Activated naive CD4-positive, alpha-beta T cell treated with anti-CD3 and anti-CD28 coated beads for 36 hours (primary cell): Measurements from ENCODE around the gene CLSTN2. TPM values are rescaled to one million over a fixed set of nuclear protein-coding genes. Genes with fewer than 3 reads are reported as not detected.

Experiments
- CTCF ChIA-PET: fragments of 350-600 bp; sonication (Branson Sonifier 250); formaldehyde crosslinking; loops from one replicate; lab custom pipeline; 2021; ENCODE audit warnings: antibody characterized with exemption; lab: Charles Lee
- DNase-seq: peaks from one replicate; pipeline ENCODE4 v3.0.0-alpha.2; 2020
- H3K27ac Mint-ChIP-seq: one replicate; pipeline ENCODE4 v1.8.0; 2021; ENCODE audit warnings: mild to moderate bottlenecking, mixed read lengths
- H3K27me3 Mint-ChIP-seq: one replicate; pipeline ENCODE4 v1.8.0; 2021; ENCODE audit warnings: low read depth, mixed read lengths
- H3K36me3 Mint-ChIP-seq: one replicate; pipeline ENCODE4 v1.8.0; 2021; ENCODE audit warnings: low read depth, mixed read lengths
- H3K4me1 Mint-ChIP-seq: one replicate; pipeline ENCODE4 v1.8.0; 2021; ENCODE audit warnings: low read depth, mixed read lengths
- H3K4me3 Mint-ChIP-seq: one replicate; pipeline ENCODE4 v1.8.0; 2021; ENCODE audit warnings: mild to moderate bottlenecking, moderate library complexity, mixed read lengths
- H3K9me3 Mint-ChIP-seq: one replicate; pipeline ENCODE4 v1.8.0; 2021; ENCODE audit warnings: mixed read lengths
- intact Hi-C: fragments of 100-400 bp; cut with micrococcal nuclease; formaldehyde crosslinking; loops from one replicate; pipeline ENCODE4 v1.15.1; 2023
- total RNA-seq, 2 experiments: library from RNA; stranded (reverse); gene quantifications; one replicate each; pipeline ENCODE4 v1.2.3, GENCODE V29; 2021

The CLSTN2 gene
- total RNA-seq, 2 experiments from 2014 or later: not detected

DNA sequence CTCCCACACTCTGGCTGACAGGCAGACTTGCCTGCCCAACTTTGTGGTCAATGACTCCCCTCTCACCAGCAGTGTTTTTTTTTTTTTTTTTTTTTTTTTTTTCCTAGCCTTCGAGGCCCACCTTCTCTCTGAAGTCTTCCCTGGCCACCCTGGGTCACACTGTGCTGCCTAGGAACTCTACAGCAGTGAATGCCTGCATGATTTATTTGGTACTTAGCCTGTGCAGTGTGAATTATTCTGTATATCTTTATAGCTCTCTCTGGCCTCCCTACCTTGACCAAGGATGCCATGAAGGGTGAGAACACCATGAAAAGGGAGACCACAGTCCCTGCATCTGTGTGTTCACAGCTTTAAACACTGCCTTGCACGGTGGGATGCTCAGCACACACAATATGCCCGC lies 141.6 kb downstream of the CLSTN2 start:
- H3K27ac Mint-ChIP-seq: no peak overlapping the region
- peaks cover 2% of the 10 kb centered on the region for H3K27me3 Mint-ChIP-seq
- intact Hi-C loops: no loop called here
- no peak overlapping the region for H3K4me3 Mint-ChIP-seq
- no peak for DNase-seq
- CTCF ChIA-PET: no interaction called here
- no peaks in the 10 kb centered on the region for H3K36me3 Mint-ChIP-seq
- no peaks in the 10 kb centered on the region for H3K4me1 Mint-ChIP-seq
- H3K9me3 Mint-ChIP-seq: no peaks in the 10 kb centered on the region

DNA sequence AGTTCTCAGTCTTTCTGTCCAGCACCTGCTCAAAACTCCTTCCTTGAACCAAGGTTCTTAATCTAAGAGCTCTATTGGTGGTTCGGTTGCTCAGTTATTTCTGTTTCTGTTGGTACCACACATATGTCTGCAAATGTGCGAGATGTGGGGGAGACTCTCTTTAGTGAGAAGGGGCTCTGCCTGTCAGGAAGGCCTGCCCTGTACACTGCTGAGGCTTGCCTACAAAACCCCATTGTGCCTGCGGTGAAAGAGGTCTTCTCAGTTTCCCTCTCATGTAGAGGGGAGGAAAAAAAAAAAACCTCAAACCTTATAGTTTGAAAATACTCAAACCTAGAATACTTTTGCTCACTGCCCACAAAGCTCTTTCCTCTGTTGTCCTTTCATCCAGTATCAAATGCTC lies 142.4 kb downstream of the CLSTN2 start:
- Mint-ChIP-seq H3K36me3 (no peaks in the 10 kb centered on the region), H3K4me3 (no peak overlapping the region), H3K4me1 (no peaks in the 10 kb centered on the region), H3K27me3 (peaks cover 2% of the 10 kb centered on the region), H3K27ac (no peak overlapping the region), H3K9me3 (no peaks in the 10 kb centered on the region)
- DNase-seq: no peak
- intact Hi-C loops: no loop called here
- CTCF ChIA-PET: no interaction called here

DNA sequence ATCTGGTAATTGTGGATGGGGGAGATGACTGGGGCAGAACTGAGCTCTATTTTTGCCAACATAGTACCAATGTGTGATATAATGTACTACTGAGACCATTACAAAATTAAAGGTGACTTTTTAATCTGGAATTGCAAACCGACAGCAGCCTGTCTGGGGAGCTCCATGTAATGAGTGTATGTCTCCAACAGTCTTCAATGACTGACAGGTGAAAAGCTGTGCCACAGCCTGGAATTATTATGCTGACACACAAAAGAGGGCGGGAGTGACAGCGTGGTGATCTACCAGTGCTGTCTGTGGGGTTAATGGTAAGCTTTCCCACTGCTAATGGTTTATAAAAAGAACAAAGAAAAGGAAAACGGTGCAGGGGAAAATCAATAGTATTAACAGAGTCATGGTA lies 143.4 kb downstream of the CLSTN2 start:
- CTCF ChIA-PET: no interaction called here
- H3K36me3 Mint-ChIP-seq: no peaks in the 10 kb centered on the region
- H3K4me1 Mint-ChIP-seq: no peaks in the 10 kb centered on the region
- H3K27ac Mint-ChIP-seq: no peak overlapping the region
- DNase-seq: no peak
- no peaks in the 10 kb centered on the region for H3K9me3 Mint-ChIP-seq
- H3K4me3 Mint-ChIP-seq: no peak overlapping the region
- intact Hi-C loops: no loop called here
- peaks cover 2% of the 10 kb centered on the region for H3K27me3 Mint-ChIP-seq

DNA sequence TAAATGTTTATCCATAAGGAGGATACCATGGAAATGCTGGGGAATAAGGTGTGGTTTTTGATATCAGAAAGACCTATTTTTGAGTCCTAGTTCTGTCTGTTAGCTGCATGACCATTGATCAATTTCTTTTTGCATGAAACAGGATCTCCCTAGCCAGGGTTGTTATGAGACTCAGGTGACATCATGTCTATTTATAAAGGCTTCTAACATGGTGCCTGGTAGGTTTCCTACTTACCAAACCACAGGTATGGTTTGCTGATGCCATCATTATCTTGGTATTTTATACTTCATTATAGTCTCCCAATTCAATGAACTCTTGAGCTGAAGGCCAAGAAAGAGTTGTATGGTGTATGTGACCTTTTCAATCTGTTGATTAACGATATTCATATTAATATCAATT lies 144.0 kb downstream of the CLSTN2 start:
- CTCF ChIA-PET: no interaction called here
- intact Hi-C loops: no loop called here
- DNase-seq: no peak
- H3K9me3 Mint-ChIP-seq: no peaks in the 10 kb centered on the region
- H3K36me3 Mint-ChIP-seq: no peaks in the 10 kb centered on the region
- no peaks in the 10 kb centered on the region for H3K4me1 Mint-ChIP-seq
- peaks cover 2% of the 10 kb centered on the region for H3K27me3 Mint-ChIP-seq
- no peak overlapping the region for H3K27ac Mint-ChIP-seq
- no peak overlapping the region for H3K4me3 Mint-ChIP-seq

DNA sequence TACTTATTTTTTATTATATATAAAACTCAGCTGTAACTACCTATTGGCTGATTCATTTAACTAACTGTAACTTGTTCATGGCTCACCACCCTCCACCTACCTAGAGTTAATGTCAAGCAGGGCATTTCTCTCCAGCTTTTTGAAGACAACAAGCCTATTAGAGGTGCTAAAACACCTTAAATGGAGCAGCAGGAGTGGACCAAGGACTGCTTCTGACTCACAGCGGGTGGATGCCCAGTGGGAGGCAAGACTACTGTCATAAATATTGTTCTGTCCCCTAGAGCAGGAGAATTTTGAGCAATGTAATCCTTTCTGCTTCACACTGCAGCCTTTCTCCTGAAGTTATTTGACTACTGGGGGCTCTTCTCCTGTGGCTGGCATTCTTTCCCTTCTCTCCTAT lies 146.9 kb downstream of the CLSTN2 start:
- CTCF ChIA-PET: no interaction called here
- Mint-ChIP-seq H3K9me3 (no peaks in the 10 kb centered on the region), H3K36me3 (no peaks in the 10 kb centered on the region), H3K4me1 (no peaks in the 10 kb centered on the region), H3K27me3 (peaks cover 4% of the 10 kb centered on the region), H3K4me3 (no peak overlapping the region), H3K27ac (no peak overlapping the region)
- DNase-seq: no peak
- intact Hi-C loops: no loop called here

DNA sequence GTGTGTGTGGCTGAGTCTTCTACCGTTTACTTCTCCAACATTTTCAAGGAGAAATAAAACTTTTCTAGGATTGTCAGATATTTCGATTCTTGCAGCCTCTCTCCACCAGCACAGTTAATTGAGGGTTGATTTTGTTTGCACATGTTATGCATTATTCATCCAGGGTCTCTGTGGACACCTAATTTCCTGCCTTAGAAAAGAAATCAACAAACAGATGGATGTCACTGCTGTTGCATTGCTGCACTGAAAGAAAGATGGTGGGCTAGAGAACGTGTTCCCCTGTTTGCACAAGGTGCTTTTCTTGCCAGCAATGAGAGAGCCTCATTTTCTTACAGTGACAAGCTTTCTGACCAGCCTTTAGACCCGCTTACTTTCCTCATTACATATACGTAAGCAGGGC lies 150.0 kb downstream of the CLSTN2 start:
- Mint-ChIP-seq H3K27ac (no peak overlapping the region), H3K27me3 (peaks cover 1% of the 10 kb centered on the region), H3K4me3 (no peak overlapping the region), H3K36me3 (no peaks in the 10 kb centered on the region), H3K9me3 (no peaks in the 10 kb centered on the region), H3K4me1 (no peaks in the 10 kb centered on the region)
- intact Hi-C loops: no loop called here
- DNase-seq: no peak
- CTCF ChIA-PET: no interaction called here

DNA sequence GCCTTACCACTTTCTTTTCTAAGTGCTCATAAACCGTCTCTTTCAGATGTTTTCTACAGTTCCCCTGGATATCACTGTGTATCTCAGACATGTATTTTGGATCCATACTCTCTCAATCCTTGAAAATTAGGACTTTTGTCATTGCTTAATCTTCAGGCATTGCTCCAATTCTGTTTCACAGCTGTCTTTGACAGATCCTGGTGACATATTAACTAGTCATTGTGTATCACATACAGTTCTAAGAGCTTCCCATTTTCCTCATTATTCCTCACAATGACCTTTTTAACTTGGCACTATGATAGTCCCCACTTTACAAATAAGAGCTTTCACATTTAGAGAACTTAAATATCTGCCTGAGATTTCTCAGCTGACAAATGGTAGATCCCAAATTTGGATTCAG lies 151.7 kb downstream of the CLSTN2 start:
- H3K4me1 Mint-ChIP-seq: no peaks in the 10 kb centered on the region
- no peak overlapping the region for H3K27ac Mint-ChIP-seq
- peaks cover 1% of the 10 kb centered on the region for H3K27me3 Mint-ChIP-seq
- intact Hi-C loops: no loop called here
- no peak overlapping the region for H3K4me3 Mint-ChIP-seq
- no peak for DNase-seq
- H3K36me3 Mint-ChIP-seq: no peaks in the 10 kb centered on the region
- no peaks in the 10 kb centered on the region for H3K9me3 Mint-ChIP-seq
- CTCF ChIA-PET: no interaction called here

DNA sequence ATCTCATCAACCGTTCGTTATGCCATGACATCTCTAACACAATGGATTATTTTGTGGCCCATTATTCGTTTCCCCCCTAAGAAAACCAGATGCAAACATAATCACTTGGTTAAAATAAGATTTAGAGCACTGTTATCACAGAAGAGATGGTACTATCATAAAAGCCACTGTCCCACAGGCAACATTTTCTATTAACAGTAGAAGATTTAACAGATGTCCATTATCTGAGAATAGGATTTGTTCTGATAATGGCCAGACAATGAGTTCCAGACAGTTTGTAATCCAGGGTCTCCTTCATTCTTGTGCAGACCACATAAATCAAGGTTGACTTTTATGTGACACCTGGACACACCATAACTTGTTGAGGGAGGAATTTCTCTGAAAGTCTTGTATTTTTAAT lies 153.1 kb downstream of the CLSTN2 start:
- CTCF ChIA-PET: no interaction called here
- DNase-seq: no peak
- no peaks in the 10 kb centered on the region for H3K36me3 Mint-ChIP-seq
- peaks cover 2% of the 10 kb centered on the region for H3K27me3 Mint-ChIP-seq
- no peaks in the 10 kb centered on the region for H3K4me1 Mint-ChIP-seq
- no peak overlapping the region for H3K4me3 Mint-ChIP-seq
- no peaks in the 10 kb centered on the region for H3K9me3 Mint-ChIP-seq
- intact Hi-C loops: no loop called here
- H3K27ac Mint-ChIP-seq: no peak overlapping the region

DNA sequence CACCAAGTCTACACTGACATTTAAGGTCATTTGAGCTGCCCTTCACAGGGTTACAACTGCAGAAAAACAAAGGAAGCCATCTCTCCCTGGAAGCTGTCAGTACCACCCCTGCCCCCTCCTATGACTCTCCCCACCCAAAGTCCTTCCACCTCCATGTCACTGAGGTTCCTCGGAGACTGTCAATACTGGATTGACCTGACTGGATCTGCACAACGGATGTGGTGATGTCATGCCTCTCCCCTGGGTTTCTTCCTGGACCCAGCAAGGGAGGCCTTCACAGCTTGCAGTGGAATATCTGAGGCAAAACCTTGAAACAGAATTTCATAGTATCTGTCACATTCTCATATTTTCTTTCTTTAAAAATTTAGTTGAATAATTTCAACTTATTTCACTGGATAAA lies 153.5 kb downstream of the CLSTN2 start:
- H3K9me3 Mint-ChIP-seq: no peaks in the 10 kb centered on the region
- H3K27ac Mint-ChIP-seq: no peak overlapping the region
- no peaks in the 10 kb centered on the region for H3K4me1 Mint-ChIP-seq
- H3K36me3 Mint-ChIP-seq: no peaks in the 10 kb centered on the region
- no peak overlapping the region for H3K4me3 Mint-ChIP-seq
- intact Hi-C loops: no loop called here
- CTCF ChIA-PET: no interaction called here
- H3K27me3 Mint-ChIP-seq: peaks cover 6% of the 10 kb centered on the region
- no peak for DNase-seq

DNA sequence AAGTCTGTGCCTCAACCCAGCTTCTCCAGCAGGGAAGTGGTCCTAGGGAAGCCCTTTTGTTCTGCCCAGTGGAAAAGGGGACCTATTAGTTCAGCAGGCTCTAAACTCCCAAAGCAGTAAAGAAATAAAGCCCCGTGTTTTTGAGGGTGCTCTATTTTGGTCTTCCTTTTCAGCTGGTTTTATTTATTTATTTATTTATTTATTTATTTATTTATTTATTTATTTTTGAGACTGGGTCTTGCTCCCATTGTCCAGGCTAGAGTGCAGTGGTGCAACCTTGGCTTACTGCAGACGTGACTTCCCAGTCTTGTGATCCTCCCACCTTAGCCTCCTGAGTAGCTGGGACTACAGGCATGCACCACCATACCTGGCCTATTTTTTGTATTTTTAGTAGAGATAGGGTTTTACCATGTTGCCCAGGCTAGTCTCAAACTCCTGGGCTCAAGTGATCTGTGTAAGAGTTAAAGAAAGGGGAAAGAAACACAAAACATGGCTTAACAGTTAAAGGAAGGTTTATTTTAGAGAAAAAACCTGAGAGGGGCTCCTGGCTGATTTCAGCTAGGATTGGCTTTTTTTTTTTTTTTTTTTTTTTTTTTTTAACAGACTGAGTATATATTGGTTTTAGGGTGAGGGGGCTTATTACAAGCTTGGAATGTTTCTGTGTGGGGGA lies 154.6 kb downstream of the CLSTN2 start:
- CTCF ChIA-PET: no interaction called here

DNA sequence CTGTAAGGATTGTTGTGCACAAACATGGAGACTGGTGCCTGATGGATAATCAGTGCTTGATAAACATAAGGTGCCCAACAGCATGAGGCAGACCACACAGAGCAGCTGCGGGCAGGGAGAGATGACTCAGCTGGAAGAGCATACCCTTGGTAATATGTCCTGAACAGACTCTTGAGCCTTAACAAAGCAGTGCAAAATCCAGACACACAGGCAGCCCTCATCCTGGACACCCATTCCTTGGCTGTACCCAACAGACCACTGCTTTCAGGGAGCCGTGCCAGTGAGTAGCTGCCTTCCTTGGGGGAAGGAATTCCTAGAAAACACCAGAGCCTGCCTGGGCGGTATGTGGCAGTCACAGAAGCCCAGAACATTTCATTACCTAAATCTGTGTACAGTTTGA lies 156.2 kb downstream of the CLSTN2 start:
- CTCF ChIA-PET: no interaction called here
- intact Hi-C loops: no loop called here

More for the DNA sequence above, 154.6 kb downstream of the CLSTN2 start:
- Mint-ChIP-seq H3K4me1 (no peaks in the 10 kb centered on the region), H3K27ac (no peak overlapping the region), H3K27me3 (peaks cover 6% of the 10 kb centered on the region), H3K4me3 (no peak overlapping the region), H3K36me3 (no peaks in the 10 kb centered on the region), H3K9me3 (no peaks in the 10 kb centered on the region)
- intact Hi-C loops: no loop called here
- no peak for DNase-seq

DNA sequence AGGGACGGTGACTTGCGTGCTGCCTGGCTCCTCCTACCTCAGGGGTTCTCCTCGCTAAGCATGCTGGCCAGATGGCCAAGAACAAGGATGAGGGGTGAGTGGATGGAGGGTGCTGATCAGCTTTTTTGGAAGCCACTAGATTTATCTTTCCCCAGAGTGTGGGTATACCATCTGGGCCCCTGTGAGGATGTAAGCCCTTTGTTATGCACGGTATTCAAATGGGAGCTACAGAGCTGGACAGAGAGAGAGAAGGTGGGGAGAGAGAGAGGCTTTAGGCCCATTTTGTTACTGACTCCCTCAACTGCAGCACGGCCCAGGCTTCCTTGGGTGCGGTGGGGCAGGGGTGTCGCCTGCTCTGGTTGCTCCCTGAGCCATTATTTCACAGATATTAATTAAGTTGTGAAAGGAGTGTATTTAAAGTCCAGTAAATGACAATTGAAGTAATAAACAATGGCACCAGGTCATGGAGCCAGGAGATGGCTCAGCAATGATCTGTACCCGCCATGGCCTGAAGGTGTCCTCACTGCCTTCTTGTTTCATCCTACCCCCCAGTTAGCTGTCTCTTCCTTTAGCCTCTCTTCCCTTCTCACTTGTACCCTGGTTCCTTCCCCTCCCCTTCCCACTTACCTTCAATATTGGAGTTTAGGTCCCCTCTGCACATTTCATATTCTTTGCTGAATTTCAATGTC lies 158.0 kb downstream of the CLSTN2 start:
- CTCF ChIA-PET: no interaction called here
- no peak for DNase-seq
- Mint-ChIP-seq H3K27me3 (peaks cover 4% of the 10 kb centered on the region), H3K4me1 (no peaks in the 10 kb centered on the region), H3K27ac (no peak overlapping the region), H3K36me3 (no peaks in the 10 kb centered on the region), H3K9me3 (no peaks in the 10 kb centered on the region), H3K4me3 (no peak overlapping the region)
- intact Hi-C loops: no loop called here

More for the DNA sequence above, 156.2 kb downstream of the CLSTN2 start:
- Mint-ChIP-seq H3K4me3 (no peak overlapping the region), H3K27ac (no peak overlapping the region), H3K27me3 (peaks cover 4% of the 10 kb centered on the region), H3K36me3 (no peaks in the 10 kb centered on the region), H3K9me3 (no peaks in the 10 kb centered on the region), H3K4me1 (no peaks in the 10 kb centered on the region)
- no peak for DNase-seq

DNA sequence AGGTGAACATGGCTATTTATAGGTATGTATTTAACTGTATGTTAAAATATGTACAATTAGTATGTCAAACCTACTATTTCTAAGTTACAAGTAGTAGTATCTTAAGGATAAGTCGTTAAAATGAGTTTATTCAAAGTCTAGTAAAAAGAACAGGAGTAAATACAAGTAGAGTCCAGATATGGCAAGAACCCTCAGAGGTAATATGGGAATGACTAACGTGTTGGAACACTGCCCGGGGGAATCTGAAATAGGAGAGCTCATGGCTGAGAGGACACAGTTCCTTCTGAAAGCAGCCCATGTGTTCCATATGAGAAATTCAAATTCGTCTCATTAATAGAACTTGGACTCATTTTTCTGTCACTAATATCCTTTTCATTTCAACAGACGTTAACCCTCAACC lies 158.8 kb downstream of the CLSTN2 start:
- H3K4me3 Mint-ChIP-seq: no peak overlapping the region
- H3K4me1 Mint-ChIP-seq: no peaks in the 10 kb centered on the region
- no peak for DNase-seq
- intact Hi-C loops: no loop called here
- no peaks in the 10 kb centered on the region for H3K9me3 Mint-ChIP-seq
- H3K36me3 Mint-ChIP-seq: no peaks in the 10 kb centered on the region
- no peak overlapping the region for H3K27ac Mint-ChIP-seq
- CTCF ChIA-PET: no interaction called here
- H3K27me3 Mint-ChIP-seq: peaks cover 9% of the 10 kb centered on the region
